DND-41 (cell line): ENCODE measurements around the gene ENDOG.

Experiments
- ATAC-seq: fragments of 200-7000 bp; cut with Tn5 transposase; 3 replicates; pipeline ENCODE4 v1.9.1; 2021; ENCODE audit warnings: low read depth; ENCODE audit not compliant: insufficient read depth
- DNase-seq: peaks from one replicate; pipeline ENCODE4 v3.0.0-alpha.2; 2020
- H2AFZ ChIP-seq: 2 replicates; pipeline ENCODE4 v1.6.0; 2012; ENCODE audit warnings: low read depth, low read length
- H3K27ac ChIP-seq: 2 replicates; pipeline ENCODE4 v1.5.1; 2012; ENCODE audit warnings: low read length, inconsistent platforms
- H3K27me3 ChIP-seq: fragments of 200-600 bp; sonication (generic); 2 replicates; pipeline ENCODE4 v1.6.0; 2012; ENCODE audit warnings: low read length, mild to moderate bottlenecking, inconsistent platforms; ENCODE audit not compliant: insufficient read depth, poor library complexity
- H3K36me3 ChIP-seq: 2 replicates; pipeline ENCODE4 v1.5.1; 2012; ENCODE audit warnings: low read length, inconsistent platforms; ENCODE audit not compliant: insufficient read depth
- H3K4me1 ChIP-seq: 2 replicates; pipeline ENCODE4 v1.5.1; 2012; ENCODE audit warnings: mild to moderate bottlenecking, low read length; ENCODE audit not compliant: insufficient read depth
- H3K4me2 ChIP-seq: 2 replicates; pipeline ENCODE4 v1.6.0; 2012; ENCODE audit warnings: mild to moderate bottlenecking, moderate library complexity, low read length, inconsistent platforms; ENCODE audit not compliant: insufficient read depth
- H3K4me3 ChIP-seq, 2 experiments: fragments of 200-600 bp in 1 of 2; shearing (Covaris generic) in 1 of 2; 2 replicates each; pipeline ENCODE4 v1.5.1; 2012 to 2016; ENCODE audit warnings: inconsistent platforms in 2 of 2, low read length in 2 of 2, mild to moderate bottlenecking in 2 of 2, low read depth in 1 of 2, moderate library complexity in 1 of 2
- H3K79me2 ChIP-seq: 2 replicates; pipeline ENCODE4 v1.6.0; 2012; ENCODE audit warnings: low read length, inconsistent platforms; ENCODE audit not compliant: insufficient read depth
- H3K9ac ChIP-seq: 2 replicates; pipeline ENCODE4 v1.6.0; 2012; ENCODE audit warnings: low read depth, mild to moderate bottlenecking, inconsistent platforms, low read length, moderate library complexity
- H3K9me3 ChIP-seq: 2 replicates; pipeline ENCODE4 v1.5.1; 2012; ENCODE audit warnings: low read length, moderate library complexity, mild to moderate bottlenecking, inconsistent platforms; ENCODE audit not compliant: insufficient read depth, severe bottlenecking
- H4K20me1 ChIP-seq: 2 replicates; pipeline ENCODE4 v1.6.0; 2012; ENCODE audit warnings: low read length; ENCODE audit not compliant: insufficient read depth
- EZH2 ChIP-seq: IDR thresholded peaks from 3 replicates; pipeline ENCODE4 v1.6.1; 2012; ENCODE audit warnings: borderline replicate concordance, low read depth, mild to moderate bottlenecking, moderate library complexity, low read length, inconsistent platforms; ENCODE audit not compliant: severe bottlenecking
- TF ChIP-seq, protein P1 (sequence below): IDR thresholded peaks from 2 replicates; pipeline ENCODE4 v1.5.1; 2012; ENCODE audit warnings: borderline replicate concordance, low read length, moderate library complexity, mild to moderate bottlenecking; ENCODE audit not compliant: poor library complexity, severe bottlenecking; ENCODE audit errors: extremely low read depth

Gene ENDOG

DNA sequence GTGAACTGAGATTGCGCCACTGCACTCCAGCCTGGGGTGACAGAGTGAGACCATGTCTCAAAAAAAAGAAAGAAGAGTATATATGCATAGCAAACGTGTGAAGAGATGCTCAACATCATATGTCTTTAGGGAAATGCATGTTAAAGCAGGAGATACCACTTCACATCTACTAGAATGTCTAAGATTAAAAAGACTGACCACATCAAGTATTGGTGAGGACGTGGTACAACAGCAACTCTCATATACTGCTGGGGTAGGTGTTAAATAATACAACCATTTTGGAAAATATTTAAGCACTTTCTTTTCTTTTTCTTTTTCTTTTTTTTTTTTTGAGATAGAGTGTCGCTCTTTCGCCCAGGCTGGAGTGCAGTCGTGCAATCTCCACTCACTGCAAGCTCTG, 32.9 kb upstream of the ENDOG start:
- Histone ChIP-seq H3K27ac (no peak overlapping the region), H3K9me3 (no peaks in the 10 kb centered on the region), H3K4me1 (peaks cover 27% of the 10 kb centered on the region), H3K9ac (no peak overlapping the region), H3K4me2 (no peak overlapping the region), H3K4me3 (no peak overlapping the region), H3K79me2 (peaks cover 20% of the 10 kb centered on the region), H3K27me3 (no peaks in the 10 kb centered on the region), H4K20me1 (peaks cover 2% of the 10 kb centered on the region; the same call in 1 of the 2 replicates), H3K36me3 (peaks cover 7% of the 10 kb centered on the region), H2AFZ (no peak overlapping the region; the same call in 1 of the 2 replicates)
- no peak for DNase-seq
- ATAC-seq = no peak
- no peak for TF ChIP-seq EZH2
- TF ChIP-seq, protein P1, sequence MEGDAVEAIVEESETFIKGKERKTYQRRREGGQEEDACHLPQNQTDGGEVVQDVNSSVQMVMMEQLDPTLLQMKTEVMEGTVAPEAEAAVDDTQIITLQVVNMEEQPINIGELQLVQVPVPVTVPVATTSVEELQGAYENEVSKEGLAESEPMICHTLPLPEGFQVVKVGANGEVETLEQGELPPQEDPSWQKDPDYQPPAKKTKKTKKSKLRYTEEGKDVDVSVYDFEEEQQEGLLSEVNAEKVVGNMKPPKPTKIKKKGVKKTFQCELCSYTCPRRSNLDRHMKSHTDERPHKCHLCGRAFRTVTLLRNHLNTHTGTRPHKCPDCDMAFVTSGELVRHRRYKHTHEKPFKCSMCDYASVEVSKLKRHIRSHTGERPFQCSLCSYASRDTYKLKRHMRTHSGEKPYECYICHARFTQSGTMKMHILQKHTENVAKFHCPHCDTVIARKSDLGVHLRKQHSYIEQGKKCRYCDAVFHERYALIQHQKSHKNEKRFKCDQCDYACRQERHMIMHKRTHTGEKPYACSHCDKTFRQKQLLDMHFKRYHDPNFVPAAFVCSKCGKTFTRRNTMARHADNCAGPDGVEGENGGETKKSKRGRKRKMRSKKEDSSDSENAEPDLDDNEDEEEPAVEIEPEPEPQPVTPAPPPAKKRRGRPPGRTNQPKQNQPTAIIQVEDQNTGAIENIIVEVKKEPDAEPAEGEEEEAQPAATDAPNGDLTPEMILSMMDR = no peak

DNA sequence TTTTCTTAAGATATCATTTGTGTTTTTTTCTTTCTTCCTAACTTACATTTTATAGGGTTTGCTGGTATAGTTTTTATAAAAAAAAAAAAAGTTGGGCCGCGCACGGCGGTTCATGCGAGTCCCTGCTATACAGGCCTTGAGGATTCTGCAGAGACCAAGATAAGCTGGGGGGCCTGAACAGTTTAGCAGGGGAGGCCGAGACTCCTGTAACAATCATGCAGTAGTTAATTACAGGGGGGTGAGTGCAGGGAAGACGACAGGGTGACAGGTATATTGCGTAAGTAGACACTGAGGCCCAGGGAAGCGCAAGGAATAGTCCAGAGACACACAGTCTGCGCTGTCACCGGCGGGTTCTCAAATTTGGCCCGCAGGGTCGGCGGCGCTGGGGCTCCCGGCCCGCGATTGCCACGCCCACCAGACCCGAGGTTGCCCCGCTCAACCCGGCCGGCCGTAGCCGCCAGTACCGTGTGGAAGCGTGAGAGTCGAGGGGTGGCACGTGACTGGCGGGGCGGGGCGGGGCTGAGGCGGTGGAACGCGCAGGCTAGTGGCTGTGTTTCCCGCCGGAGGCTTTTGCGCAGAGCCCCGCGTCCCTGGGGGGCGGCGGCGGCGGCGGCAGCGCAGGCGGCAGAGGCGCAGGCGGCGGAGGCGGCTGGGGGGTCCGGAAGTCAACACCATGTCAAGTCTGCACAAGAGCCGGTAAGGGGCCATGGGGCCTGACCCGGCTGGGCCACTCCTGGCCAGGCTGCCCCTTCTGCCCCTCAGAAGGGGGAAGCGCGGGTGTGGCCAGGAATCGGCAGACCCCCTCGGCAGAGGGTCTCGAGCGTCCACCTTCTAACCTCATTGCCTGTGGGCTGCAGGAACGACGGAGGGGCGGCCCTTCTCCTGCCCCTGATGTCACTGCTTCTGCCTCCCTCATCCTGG, 31.4 kb upstream of the ENDOG start, which contains the start of gene TBC1D13:
Gene TBC1D13 (plus strand): TSS at position 573 of the 921 bp plus-strand sequence. CDS start 101 bp downstream, at position 674.
- Histone ChIP-seq H3K4me3 (peak within 1 kb of the TSS; percentile 94 to 96), H3K27me3 (no peaks in the 10 kb centered on the region), H3K27ac (peak within 1 kb of the TSS; percentile 83), H3K9ac (peak within 1 kb of the TSS; percentile 77), H3K4me1 (peaks cover 27% of the 10 kb centered on the region), H3K79me2 (peaks cover 20% of the 10 kb centered on the region), H2AFZ (peak within 1 kb of the TSS; percentile 90), H3K9me3 (no peaks in the 10 kb centered on the region), H3K4me2 (peak within 1 kb of the TSS; percentile 88), H3K36me3 (peaks cover 21% of the 10 kb centered on the region), H4K20me1 (peaks cover 2% of the 10 kb centered on the region; the same call in 1 of the 2 replicates)
- ATAC-seq = peak; percentile 96
- peak; percentile 88 for DNase-seq
- no peak for TF ChIP-seq EZH2
- TF ChIP-seq, protein P1 = no peak

DNA sequence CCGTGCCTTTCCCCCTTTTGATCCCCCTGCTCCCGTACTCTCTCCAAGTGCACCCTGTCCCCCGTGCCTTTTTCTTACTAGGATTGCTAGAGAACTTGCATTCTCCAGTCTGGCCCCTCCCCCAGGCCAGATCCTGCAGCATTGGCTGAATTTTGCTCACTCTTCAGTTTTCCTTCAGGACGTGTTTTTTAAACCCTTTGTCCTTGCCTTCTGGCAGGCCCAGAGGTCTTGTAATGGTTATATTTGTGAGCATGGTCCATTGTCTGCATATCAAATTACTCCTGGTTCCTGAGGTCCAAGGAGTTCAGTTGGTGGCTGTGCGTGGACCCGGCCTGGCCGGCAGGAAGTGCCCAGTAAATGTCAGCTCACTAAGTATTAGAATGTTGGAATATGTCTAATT, 30.6 kb upstream of the ENDOG start:
- no peaks in the 10 kb centered on the region for H3K27me3 ChIP-seq
- H3K9me3 ChIP-seq = no peaks in the 10 kb centered on the region
- peak overlapping the region; percentile 83 for H3K27ac ChIP-seq
- no peak for DNase-seq
- peaks cover 2% of the 10 kb centered on the region; the same call in 1 of the 2 replicates for H4K20me1 ChIP-seq
- H3K9ac ChIP-seq = peak overlapping the region; percentile 77
- no peak for TF ChIP-seq EZH2
- TF ChIP-seq, protein P1 = no peak
- H3K4me2 ChIP-seq = peak overlapping the region; percentile 88
- H3K79me2 ChIP-seq = peaks cover 20% of the 10 kb centered on the region
- no peak for ATAC-seq
- peak overlapping the region; percentile 90 for H2AFZ ChIP-seq
- H3K4me1 ChIP-seq = peaks cover 27% of the 10 kb centered on the region
- peak overlapping the region; percentile 94 to 96 for H3K4me3 ChIP-seq
- peaks cover 28% of the 10 kb centered on the region for H3K36me3 ChIP-seq
